ENCODE measurements around the gene ENPP5. TPM values are rescaled to one million over a fixed set of nuclear protein-coding genes. Genes with fewer than 3 reads are reported as not detected.
A peak's percentile ranks its signal among the peaks of the same experiment; 100 is the strongest.

The ENPP5 gene
- total RNA-seq, 2 experiments from 2014 or later, result 0.07 to 0.23 TPM

GRCh38 chr6:46203391-46204177 lies 32.8 kb upstream of the ENPP5 start:
- no peak for DNase-seq
- Mint-ChIP-seq H3K4me1 (no peaks in the 10 kb centered on the region), H3K4me3 (no peak overlapping the region), H3K27me3 (no peaks in the 10 kb centered on the region), H3K27ac (no peak overlapping the region), H3K9me3 (no peaks in the 10 kb centered on the region), H3K36me3 (ENCODE audit: low read depth) (no peaks in the 10 kb centered on the region)
- ChIA-PET CTCF (no interaction called here), POLR2A (no interaction called here)

- Mint-ChIP-seq H3K9me3 (no peaks in the 10 kb centered on the region), H3K4me1 (no peaks in the 10 kb centered on the region), H3K27me3 (no peaks in the 10 kb centered on the region), H3K4me3 (no peak overlapping the region), H3K36me3 (ENCODE audit: low read depth) (no peaks in the 10 kb centered on the region), H3K27ac (no peak overlapping the region)
- ChIA-PET CTCF (no interaction called here), POLR2A (no interaction called here)
- DNase-seq, result no peak
Observed at GRCh38 chr6:46201702-46202101, 30.9 kb upstream of the ENPP5 start.

GRCh38 chr6:46199387-46199786 lies 28.6 kb upstream of the ENPP5 start:
- ChIA-PET CTCF (no interaction called here), POLR2A (no interaction called here)
- Mint-ChIP-seq H3K36me3 (ENCODE audit: low read depth) (no peaks in the 10 kb centered on the region), H3K4me3 (no peak overlapping the region), H3K4me1 (no peaks in the 10 kb centered on the region), H3K9me3 (no peaks in the 10 kb centered on the region), H3K27me3 (peaks cover 4% of the 10 kb centered on the region), H3K27ac (no peak overlapping the region)
- no peak for DNase-seq

- CTCF ChIA-PET, result no interaction called here
- Mint-ChIP-seq H3K27me3 (peaks cover 17% of the 10 kb centered on the region), H3K36me3 (ENCODE audit: low read depth) (no peaks in the 10 kb centered on the region), H3K9me3 (no peaks in the 10 kb centered on the region), H3K4me1 (no peaks in the 10 kb centered on the region), H3K27ac (no peak overlapping the region), H3K4me3 (no peak overlapping the region)
- DNase-seq, result no peak
- POLR2A ChIA-PET, result no interaction called here
Observed at GRCh38 chr6:46191961-46192360, 21.2 kb upstream of the ENPP5 start.

DNA sequence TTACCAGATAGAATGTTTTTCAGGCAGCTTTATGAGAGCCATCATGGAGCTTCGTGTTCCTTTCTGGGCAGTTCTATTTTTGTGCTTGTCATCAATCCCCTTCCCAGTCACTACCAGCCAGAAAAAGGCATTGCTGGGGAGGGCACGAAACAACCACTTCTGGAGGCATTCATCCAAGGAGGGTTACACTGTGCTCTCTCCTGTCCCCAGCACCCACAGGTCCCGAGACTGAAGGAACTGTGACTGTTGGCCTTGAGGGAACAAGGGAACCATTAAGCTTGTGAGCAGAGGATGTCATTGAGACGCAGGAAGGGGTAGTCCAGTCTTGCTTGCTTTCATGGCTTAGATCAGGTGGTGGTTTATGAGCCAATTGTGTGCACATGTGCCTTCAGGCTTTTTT lies 20.1 kb upstream of the ENPP5 start:
- no peaks in the 10 kb centered on the region for H3K9me3 Mint-ChIP-seq
- CTCF ChIA-PET, result no interaction called here
- H3K4me3 Mint-ChIP-seq, result no peak overlapping the region
- no peaks in the 10 kb centered on the region for H3K36me3 Mint-ChIP-seq (ENCODE audit: low read depth)
- H3K27me3 Mint-ChIP-seq, result peaks cover 22% of the 10 kb centered on the region
- DNase-seq, result no peak
- H3K4me1 Mint-ChIP-seq, result no peaks in the 10 kb centered on the region
- POLR2A ChIA-PET, result no interaction called here
- H3K27ac Mint-ChIP-seq, result no peak overlapping the region

DNA sequence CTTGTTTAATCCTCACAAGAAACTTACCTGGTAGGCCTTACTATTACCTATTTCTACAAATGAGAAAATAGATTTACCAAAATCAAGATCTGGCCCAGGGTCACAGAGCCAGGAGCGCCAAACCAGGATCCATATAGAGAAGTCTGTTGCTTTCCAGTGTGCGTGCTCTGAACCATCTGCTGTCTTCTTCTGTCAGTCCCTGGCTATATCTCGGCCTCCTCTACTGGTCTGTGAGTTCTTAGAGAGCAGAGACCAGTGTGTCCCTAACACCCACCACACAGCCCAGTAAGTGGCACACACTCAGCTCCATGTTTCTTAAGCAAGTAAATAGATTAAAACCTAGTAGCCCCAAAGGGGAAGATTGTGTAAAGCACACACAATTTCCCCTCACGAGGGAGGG lies 18.9 kb upstream of the ENPP5 start:
- no peak overlapping the region for H3K4me3 Mint-ChIP-seq
- ChIA-PET POLR2A (no interaction called here), CTCF (no interaction called here)
- no peaks in the 10 kb centered on the region for H3K36me3 Mint-ChIP-seq (ENCODE audit: low read depth)
- H3K4me1 Mint-ChIP-seq, result no peaks in the 10 kb centered on the region
- no peaks in the 10 kb centered on the region for H3K9me3 Mint-ChIP-seq
- H3K27me3 Mint-ChIP-seq, result peaks cover 27% of the 10 kb centered on the region
- DNase-seq, result no peak
- no peak overlapping the region for H3K27ac Mint-ChIP-seq

DNA sequence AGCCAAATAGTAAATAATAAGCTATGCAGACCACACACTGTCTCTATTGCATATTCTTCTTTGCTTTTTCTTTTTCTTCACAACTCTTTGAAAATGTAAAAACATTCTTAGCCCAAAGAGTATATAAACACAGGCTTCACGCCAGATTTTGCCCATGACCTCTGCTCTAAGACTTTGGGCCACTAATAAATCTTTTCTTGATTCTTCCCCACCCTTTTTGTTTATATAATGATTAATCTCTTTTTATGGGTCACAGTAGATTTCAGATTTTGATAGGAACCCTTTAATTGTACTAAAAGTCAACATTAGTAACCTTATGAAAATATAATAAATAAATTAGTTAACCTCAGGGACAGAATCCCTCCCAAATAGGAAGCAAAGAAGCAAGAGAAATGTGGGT lies 15.8 kb upstream of the ENPP5 start:
- Mint-ChIP-seq H3K27me3 (peaks cover 38% of the 10 kb centered on the region), H3K4me1 (no peaks in the 10 kb centered on the region), H3K4me3 (no peak overlapping the region), H3K36me3 (ENCODE audit: low read depth) (no peaks in the 10 kb centered on the region), H3K9me3 (no peaks in the 10 kb centered on the region), H3K27ac (no peak overlapping the region)
- CTCF ChIA-PET, result interaction anchor here (0.6 kb wide), 1 partner anchor 42 kb away, joined by 3 read pairs; no protein-coding TSS in a partner anchor
- DNase-seq, result no peak
- POLR2A ChIA-PET, result no interaction called here

- Mint-ChIP-seq H3K27me3 (peaks cover 54% of the 10 kb centered on the region), H3K36me3 (ENCODE audit: low read depth) (no peaks in the 10 kb centered on the region), H3K9me3 (no peaks in the 10 kb centered on the region), H3K4me1 (no peaks in the 10 kb centered on the region), H3K27ac (no peak overlapping the region), H3K4me3 (no peak overlapping the region)
- POLR2A ChIA-PET, result no interaction called here
- DNase-seq, result no peak
- CTCF ChIA-PET, result no interaction called here
Observed at GRCh38 chr6:46184114-46184513, 13.3 kb upstream of the ENPP5 start.

DNA sequence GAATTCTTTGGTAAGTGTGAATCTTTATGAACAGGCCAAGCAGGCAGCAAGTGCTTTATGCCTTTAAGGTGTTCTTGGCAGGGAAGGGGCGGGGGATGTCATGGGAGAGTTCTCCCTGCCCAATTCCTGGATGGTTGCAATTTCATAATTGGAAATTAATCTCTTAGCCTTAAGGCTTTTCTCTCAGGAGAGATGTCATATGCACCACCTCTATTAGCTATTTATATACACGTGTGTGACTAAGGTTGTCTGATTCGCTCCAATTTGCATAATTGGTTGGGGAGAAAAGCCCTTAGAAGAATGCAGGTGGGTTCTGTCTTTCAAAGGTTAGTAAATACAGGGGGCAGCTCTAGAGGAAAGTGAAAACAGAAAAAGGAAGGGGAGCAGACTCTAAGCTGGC lies 5.2 kb upstream of the ENPP5 start:
- H3K4me3 Mint-ChIP-seq, result no peak overlapping the region
- H3K4me1 Mint-ChIP-seq, result peaks cover 28% of the 10 kb centered on the region
- H3K27ac Mint-ChIP-seq, result peak overlapping the region; percentile 43
- peaks cover 63% of the 10 kb centered on the region for H3K27me3 Mint-ChIP-seq
- H3K36me3 Mint-ChIP-seq (ENCODE audit: low read depth), result no peaks in the 10 kb centered on the region
- no peak for DNase-seq
- CTCF ChIA-PET, result interaction anchor here (1.2 kb wide), 1 partner anchor 13 kb away, joined by 4 read pairs; no protein-coding TSS in a partner anchor
- H3K9me3 Mint-ChIP-seq, result no peaks in the 10 kb centered on the region
- POLR2A ChIA-PET, result no interaction called here

DNA sequence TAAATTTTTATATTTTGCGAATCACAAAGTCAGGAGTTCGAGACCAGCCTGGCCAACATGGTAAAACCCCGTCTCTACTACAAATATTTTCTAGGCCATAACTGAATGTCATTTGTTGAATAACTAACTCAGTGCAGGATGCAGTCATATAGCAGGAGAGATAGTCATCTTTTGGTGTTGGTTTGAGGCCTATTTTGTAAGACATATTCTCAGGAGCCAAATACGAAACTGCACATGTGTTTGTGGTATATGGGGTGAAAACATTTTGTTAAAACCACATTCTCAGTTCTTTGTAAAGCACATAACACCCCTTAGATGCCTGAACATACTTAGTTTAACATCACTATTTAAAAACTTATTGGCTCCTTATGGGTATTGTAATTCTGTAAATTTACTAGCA lies 4.7 kb upstream of the ENPP5 start:
- Mint-ChIP-seq H3K36me3 (ENCODE audit: low read depth) (no peaks in the 10 kb centered on the region), H3K27ac (peak overlapping the region; percentile 88), H3K4me3 (peak overlapping the region; percentile 26), H3K9me3 (no peaks in the 10 kb centered on the region), H3K4me1 (peaks cover 30% of the 10 kb centered on the region), H3K27me3 (peaks cover 63% of the 10 kb centered on the region)
- peak; percentile 50 for DNase-seq
- ChIA-PET CTCF (no interaction called here), POLR2A (no interaction called here)

DNA sequence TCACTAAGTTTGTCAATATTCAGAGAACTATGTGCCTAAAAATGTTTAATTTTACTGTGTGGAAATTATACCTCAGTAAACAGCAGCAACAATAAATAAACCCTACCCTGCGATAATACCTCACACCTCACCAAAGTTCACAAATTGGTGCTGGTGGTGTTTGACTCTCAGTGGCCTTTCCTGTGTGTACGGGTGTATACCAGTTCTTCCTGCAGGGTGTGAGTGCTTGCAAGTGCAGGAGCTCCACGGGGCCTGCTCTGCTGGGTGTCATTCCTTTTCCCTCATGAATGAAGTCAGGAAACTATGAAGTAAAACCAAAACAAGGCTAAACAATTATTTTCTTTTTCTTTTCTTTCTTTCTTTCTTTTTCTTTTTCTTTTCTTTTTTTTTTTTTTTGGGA lies 4.1 kb upstream of the ENPP5 start:
- no peaks in the 10 kb centered on the region for H3K36me3 Mint-ChIP-seq (ENCODE audit: low read depth)
- peaks cover 35% of the 10 kb centered on the region for H3K4me1 Mint-ChIP-seq
- CTCF ChIA-PET, result no interaction called here
- H3K4me3 Mint-ChIP-seq, result no peak overlapping the region
- H3K27me3 Mint-ChIP-seq, result peaks cover 63% of the 10 kb centered on the region
- H3K9me3 Mint-ChIP-seq, result no peaks in the 10 kb centered on the region
- H3K27ac Mint-ChIP-seq, result peak overlapping the region; percentile 88
- POLR2A ChIA-PET, result no interaction called here
- no peak for DNase-seq

- ChIA-PET POLR2A (no interaction called here), CTCF (interaction anchor here (1.5 kb wide), 1 partner anchor 10 kb away, joined by 3 read pairs; no protein-coding TSS in a partner anchor)
- Mint-ChIP-seq H3K4me1 (peaks cover 36% of the 10 kb centered on the region), H3K27ac (no peak overlapping the region), H3K4me3 (no peak overlapping the region), H3K9me3 (no peaks in the 10 kb centered on the region), H3K27me3 (peaks cover 51% of the 10 kb centered on the region), H3K36me3 (ENCODE audit: low read depth) (no peaks in the 10 kb centered on the region)
- DNase-seq, result no peak
Observed at GRCh38 chr6:46172176-46172575, 1.4 kb upstream of the ENPP5 start.

GRCh38 chr6:46160102-46160501 lies 10.7 kb downstream of the ENPP5 start:
- POLR2A ChIA-PET, result no interaction called here
- H3K9me3 Mint-ChIP-seq, result no peaks in the 10 kb centered on the region
- DNase-seq, result no peak
- H3K36me3 Mint-ChIP-seq (ENCODE audit: low read depth), result no peaks in the 10 kb centered on the region
- peaks cover 26% of the 10 kb centered on the region for H3K27me3 Mint-ChIP-seq
- H3K27ac Mint-ChIP-seq, result no peak overlapping the region
- H3K4me3 Mint-ChIP-seq, result no peak overlapping the region
- H3K4me1 Mint-ChIP-seq, result no peaks in the 10 kb centered on the region
- CTCF ChIA-PET, result no interaction called here

GRCh38 chr6:46159229-46159628 lies 11.6 kb downstream of the ENPP5 start:
- Mint-ChIP-seq H3K27ac (no peak overlapping the region), H3K4me1 (no peaks in the 10 kb centered on the region), H3K36me3 (ENCODE audit: low read depth) (no peaks in the 10 kb centered on the region), H3K9me3 (no peaks in the 10 kb centered on the region), H3K4me3 (no peak overlapping the region), H3K27me3 (peaks cover 26% of the 10 kb centered on the region)
- POLR2A ChIA-PET, result no interaction called here
- DNase-seq, result no peak
- CTCF ChIA-PET, result no interaction called here
